ENCODE measurements around the gene KRT73.

KRT73 gene

GRCh38 chr12:52617403-52617785 is 965 bp downstream of the KRT73 start:
- DNase-seq, result no peak

- DNase-seq, result no peak
These were observed 1.5 kb downstream of the KRT73 start for GRCh38 chr12:52616680-52617402.

GRCh38 chr12:52615912-52616311 is 2.4 kb downstream of the KRT73 start:
- DNase-seq, result no peak

DNA sequence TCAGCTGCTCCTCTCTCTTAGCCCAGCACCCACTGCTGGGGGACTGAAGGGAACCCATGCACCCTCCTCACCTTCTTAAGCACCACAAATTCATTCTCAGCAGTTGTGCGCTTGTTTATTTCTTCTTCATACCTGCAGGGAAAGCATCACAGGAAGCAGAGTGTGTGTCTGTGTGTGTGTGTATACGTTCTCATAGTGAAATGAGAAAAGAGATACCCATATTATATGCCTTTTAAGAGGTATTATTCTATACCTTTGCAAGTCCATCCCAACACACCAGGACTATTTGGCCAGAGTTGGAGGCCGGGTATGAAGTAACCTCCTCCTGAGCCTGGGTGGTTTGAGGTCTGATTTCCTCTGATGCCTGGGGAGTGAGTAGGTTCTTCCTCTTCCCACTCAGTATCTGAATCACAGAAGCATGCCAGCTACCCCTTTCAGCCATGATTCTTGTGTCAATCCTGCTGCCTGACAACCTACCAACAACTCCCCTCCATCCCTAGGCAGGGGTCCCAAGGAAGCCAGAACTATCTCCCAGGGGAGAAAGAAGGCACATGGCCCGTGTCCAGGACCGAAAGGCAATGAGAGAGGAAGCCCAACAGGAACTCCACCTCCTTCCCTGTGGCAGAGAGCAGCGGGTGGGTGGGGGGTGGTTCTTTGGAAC is 3.0 kb downstream of the KRT73 start:
- DNase-seq, result no peak

- no peak for DNase-seq
These were observed 3.8 kb downstream of the KRT73 start for GRCh38 chr12:52614381-52615207.

DNA sequence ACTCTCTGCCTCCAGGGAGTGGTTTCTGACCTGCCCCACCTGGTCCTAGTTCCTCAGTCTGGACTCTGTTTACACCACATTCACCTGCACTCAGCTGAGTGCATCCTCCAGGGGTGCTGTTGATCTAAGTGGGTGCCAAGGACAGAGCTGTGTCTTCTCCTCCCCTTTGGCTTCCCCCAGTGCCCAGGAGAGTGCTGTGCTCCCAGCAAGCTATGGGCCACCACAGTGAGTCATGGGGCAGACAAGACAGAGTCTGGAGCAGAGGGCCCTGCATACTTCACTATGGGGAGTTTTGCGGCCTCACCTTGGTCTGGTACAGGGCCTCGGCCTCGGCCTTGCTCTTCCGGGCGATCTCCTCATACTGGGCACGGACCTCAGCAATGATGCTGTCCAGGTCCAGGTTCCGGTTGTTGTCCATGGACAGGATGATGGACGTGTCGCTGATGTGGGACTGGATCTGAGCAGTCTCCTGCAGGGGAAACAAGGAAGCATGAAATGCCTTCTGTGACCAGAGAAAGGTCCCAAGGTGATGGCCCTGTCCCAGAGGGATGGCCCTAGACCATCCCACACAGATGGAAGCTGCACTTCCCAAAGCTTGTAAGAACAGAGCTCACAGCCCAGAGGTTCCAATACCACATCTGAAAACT is 4.9 kb downstream of the KRT73 start:
- DNase-seq, result no peak

DNA sequence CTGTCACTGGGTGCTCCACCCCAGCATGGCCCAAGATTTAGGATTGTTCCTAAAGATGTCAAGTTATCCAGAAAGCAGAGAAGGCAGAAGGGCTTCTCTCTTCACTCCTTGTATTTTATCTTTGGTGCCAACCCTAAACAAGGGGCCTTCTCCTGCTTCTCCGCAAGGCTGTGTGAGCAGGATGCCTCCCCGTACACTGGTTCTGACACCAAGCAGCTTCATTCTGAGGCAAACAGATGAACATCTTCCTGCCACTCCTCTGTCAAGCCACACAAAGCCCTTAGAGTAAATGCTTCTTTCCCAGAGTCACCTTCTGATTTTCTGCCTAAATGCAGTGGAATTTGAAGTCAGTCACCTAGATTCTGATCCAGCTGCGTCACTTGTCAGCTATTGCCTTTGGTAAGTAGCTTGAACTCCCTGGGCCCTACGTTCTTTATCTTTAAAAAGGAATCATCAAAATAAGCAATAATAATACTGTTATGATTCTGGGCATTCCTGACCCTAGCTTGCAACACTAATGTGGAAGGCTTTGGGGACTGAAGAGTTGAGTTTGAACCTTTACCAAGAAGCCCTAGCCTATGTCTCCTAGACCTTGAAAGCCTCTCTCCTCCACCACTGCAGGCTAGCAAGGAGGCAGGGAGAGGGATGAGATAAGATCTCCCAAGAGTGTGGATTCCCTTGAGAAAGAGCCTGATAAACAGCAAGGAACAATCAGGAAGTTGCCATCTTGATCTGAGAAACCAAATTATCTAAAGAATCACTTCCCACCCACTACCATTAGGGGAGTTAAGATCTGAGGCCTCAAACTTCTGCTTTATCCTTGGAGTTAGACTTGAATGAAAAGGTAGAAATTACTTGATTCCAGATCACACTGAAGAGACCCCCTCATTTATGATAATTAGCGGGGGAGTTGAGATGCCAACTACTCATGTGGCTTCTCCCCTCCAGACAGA is 5.7 kb downstream of the KRT73 start:
- no peak for DNase-seq

DNA sequence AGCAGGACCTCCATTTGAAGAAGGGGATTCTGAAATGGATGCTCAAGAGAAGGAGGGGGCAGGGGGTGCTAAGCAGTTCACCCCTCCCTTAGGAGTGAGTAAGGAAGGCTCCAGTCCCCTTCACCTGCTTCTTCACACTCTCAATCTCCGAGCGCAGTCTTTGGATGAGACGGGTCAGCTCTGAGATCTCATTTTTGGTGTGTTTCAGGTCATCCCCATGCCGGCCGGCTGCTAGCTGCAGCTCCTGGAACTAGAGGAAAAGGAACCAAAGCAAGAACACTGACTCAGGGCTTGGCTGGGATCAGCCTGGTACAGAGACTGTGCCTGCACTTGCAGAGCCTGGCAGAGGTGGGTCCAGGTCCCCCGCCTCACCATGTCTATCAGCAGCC is 7.3 kb downstream of the KRT73 start:
- DNase-seq, result no peak

DNA sequence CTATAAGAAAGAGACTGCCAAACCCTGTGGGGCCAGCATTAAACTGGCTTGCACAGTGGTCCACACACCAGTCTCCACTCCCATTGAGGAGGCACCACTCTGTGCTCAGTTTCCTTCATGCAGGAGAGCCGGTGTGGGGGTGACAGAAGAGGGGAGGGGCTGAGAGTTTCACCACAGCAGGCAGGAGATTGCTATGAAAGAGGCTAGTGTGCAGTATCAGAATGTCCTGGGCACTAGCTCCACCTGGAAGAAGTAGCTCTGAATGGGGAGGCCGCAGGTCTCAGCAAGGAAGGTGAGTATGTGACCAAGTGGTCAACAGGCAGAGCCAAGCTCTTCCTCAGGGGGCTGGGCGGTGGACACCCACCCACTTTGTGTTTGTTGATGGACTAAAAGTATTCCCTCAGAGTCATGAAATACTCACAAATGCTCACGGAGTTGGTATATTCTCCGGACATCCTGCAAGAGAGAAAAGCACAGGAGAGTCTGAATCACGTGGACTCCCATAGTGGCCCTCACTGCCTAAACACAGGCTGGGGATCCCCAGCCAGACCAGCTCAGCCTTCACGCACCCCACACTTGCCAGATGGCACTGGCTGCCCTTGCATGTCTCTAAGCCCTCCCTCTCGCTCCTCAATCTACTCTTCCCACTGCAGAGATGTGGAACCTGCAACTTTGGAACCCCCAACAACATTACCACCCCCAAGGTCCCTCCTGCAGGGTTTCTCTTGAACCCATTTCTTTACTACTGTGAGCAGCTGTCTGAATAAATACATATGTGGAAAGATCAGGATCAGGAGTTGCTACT is 9.3 kb downstream of the KRT73 start:
- no peak for DNase-seq

- no peak for DNase-seq
These were observed 10.2 kb downstream of the KRT73 start for GRCh38 chr12:52608161-52608560.

DNA sequence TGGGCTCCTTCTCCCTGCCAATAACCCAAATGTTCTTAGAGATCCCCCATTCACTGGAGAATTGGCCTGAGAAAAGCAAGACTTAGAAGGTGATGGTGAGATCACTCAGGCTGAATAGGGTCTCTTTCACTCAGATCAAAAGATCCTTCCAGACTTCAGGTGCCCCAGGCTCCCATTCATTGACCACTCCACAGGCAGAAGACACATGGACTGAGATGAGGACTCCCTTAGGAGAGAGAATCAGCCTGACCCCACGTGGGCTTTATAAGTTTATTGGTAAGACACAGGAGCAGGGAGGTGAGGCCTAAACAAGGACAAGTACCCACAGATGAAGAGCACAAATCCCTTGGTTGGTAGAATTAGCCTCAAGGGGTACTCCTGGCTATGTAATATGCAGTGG is 11.0 kb downstream of the KRT73 start:
- DNase-seq, result no peak

DNA sequence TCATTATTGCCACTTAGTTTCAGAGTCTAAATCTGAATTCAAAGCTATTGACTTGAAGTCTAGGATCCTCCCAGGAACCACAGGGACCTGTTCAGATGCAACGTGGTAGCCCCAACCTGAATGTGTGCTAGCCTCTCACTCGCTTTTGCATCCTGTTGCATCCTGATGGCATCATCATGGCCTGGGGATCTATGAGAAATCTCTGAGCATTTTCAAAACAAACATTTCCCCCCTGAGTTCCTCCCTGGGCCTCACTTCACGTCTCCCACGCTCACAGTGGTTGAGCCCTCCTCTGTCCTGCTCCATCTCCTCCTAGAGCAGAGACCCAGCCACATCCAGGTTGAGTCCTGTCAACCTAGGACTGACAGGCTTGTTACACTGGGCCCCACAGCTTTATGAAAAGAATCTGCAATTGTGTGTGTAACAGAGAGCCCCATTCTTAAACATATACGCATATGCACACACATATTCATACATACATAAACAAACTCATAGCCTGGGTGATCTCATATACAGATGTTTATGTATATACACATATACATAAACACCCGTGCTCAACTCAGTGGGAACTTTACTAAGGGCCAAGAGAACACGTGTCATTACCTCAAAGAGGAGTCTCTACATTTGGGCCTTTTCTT is 11.7 kb downstream of the KRT73 start:
- DNase-seq, result no peak

DNA sequence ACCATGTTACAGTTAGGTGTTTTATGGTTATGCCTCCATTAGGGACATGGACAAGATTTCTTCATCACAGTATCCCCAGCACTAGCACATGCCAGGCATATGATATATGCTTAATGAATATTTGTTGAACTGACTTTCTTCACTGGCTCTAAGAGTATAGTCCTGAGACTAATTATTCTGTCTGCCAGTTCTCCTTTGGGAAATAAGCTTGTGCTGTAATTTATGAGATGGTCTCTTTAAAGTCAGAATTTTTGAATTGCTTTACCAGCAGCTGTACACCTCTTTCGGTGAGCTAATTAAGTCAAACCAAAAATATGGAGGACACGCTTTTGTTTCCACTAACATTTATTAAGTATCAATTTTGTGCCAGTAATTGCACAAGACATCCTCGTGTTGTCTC is 12.3 kb downstream of the KRT73 start:
- no peak for DNase-seq

DNA sequence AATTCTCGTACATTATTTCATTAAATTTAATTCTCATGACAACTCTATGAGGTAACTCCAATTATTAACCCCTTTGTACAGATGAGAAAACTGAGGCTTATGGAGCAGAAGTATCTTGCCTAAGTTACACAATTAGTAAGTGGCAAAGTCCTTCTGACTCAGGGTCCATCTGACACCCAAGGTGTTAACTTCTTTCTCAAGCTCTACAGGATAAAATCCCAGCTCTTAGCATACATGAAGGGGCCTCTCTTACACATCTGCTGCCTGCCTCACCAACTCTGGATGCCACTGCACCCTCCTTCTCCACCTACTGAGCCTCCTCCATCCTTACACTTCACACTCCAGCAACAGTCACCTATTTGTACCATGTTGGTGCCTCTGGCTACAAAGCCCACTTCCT is 12.8 kb downstream of the KRT73 start:
- no peak for DNase-seq

GRCh38 chr12:52604859-52605258 is 13.5 kb downstream of the KRT73 start:
- DNase-seq, result no peak

DNA sequence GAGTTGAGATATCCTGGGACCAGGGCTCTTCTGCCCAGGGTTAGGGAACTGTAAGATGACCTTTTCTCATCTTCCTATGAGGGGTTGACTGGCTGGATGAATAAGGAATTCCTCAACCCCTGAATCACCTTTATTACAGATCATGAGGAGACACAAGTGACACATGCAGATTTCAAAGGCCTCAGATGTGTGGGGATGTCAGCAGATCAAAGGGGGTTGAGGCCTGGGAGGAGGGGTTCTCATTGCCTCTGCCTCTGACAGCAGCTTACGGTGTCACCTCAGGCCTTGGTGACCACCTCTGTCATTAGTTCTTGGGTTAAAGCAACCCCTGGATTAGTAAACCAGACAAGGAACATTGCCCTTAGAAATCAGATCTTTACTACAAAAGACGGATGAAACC is 15.0 kb downstream of the KRT73 start:
- no peak for DNase-seq

GRCh38 chr12:52602552-52602951 is 15.8 kb downstream of the KRT73 start:
- no peak for DNase-seq

- DNase-seq, result no peak
These were observed 16.7 kb downstream of the KRT73 start for GRCh38 chr12:52601671-52602070.

DNA sequence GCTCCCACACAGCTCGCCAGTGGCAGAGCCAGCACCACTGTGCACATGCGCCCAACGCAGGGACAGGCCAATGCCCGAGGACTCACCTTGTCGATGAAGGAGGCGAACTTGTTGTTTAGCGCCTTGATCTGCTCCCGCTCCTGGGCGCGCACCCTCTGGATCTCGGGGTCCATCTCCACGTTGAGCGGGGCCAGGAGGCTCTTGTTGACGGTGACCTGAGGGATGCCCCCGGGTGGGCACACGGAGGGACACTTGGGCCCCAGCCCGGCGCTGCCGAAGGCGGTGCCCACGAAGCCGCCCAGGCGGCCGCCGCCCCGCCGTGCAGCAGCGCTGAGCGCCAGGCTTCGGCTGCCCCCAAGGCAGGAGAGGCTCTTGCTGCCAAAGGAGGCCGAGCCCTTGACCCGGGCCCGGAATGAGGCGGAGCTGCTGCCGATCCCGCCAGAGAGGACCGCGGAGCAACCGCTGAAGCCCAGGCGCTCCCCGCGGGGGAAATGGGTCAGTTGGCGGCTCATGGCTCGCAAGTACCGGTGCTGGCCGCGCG is 17.3 kb downstream of the KRT73 start, which contains the start of gene KRT72:
TSS of gene KRT72 (minus strand) at position 523 of the 541 bp plus-strand sequence. CDS start at position 512, 11 bp downstream.
- no peak for DNase-seq

DNA sequence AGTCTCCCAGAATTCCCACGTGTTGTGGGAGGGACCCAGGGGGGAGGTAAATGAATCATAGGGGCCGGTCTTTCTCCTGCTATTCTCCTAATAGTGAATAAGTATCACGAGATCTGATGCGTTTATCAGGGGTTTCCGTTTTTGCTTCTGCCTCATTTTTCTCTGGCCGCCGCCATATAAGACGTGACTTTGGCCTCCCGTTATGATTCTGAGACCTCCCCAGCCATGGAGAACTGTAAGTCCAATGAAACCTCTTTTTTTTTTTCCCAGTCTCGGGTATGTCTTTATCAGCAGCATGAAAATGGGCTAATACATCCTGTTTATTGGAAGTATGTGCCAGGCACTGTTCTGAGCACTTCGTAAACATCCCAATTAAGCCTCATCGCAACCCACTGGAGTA is 17.9 kb downstream of the KRT73 start:
- no peak for DNase-seq

Data from NCI-H1436 treated with DMSO at 0.1 percent for 48 hours (cell line).